GM18870 (cell line): ENCODE data around the gene TRAF6.
"Not testable (repeated sequence)": the region's sequence is repeated elsewhere in the genome, so short reads cannot be mapped to it uniquely, and the experiment has no call there.

Source experiments
- ATAC-seq: cut with Tn5 transposase; IDR thresholded peaks from one replicate; pipeline ENCODE4 v1.9.1; 2021; ENCODE audit warnings: moderate library complexity; ENCODE audit not compliant: unreplicated experiment

TRAF6 gene

DNA sequence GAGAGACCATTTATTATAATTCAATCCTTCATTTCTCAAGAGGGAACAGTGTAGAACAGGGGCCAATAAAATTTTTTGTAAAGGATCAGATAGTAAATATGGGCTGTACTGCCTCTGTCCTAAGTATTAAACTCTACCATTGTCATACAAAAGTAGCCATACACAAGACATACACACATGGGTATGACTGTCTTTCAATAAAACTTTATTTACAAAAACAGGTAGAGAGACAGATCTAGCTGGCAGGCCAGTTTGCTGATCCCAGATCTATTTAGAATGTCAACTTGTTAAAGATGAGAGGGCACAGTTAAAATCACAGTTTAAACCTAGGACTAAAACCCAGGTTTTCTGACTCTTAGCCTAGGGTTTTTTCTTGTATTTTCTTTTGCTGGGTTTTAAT lies 16.7 kb downstream of the TRAF6 start:
- no peak for ATAC-seq

DNA sequence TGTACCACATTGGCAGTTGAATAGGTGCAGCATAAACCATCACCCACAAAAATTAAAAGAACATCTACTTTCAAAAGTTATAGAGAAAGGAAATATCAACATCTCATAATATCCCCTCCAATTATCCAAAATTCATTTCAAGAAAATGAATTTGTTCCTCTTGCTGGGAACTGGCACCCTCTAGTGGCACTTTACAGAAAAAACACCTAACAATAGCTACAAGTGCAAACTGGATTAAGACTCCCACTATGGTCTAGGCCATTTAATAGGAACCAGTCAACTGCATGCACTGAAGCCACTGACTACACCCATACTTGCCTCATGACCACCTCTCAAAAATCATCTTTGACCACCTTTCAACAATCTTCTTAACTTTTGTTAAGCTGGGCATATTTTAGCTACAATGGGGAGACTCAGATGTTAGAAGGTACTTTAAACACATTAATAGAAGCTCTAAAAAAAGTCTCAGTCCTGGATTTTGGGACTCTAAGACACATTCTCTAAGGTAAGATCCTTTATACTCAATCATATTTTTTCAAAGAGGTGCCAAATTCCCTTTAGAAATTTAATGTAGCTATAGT lies 17.3 kb downstream of the TRAF6 start:
- no peak for ATAC-seq

DNA sequence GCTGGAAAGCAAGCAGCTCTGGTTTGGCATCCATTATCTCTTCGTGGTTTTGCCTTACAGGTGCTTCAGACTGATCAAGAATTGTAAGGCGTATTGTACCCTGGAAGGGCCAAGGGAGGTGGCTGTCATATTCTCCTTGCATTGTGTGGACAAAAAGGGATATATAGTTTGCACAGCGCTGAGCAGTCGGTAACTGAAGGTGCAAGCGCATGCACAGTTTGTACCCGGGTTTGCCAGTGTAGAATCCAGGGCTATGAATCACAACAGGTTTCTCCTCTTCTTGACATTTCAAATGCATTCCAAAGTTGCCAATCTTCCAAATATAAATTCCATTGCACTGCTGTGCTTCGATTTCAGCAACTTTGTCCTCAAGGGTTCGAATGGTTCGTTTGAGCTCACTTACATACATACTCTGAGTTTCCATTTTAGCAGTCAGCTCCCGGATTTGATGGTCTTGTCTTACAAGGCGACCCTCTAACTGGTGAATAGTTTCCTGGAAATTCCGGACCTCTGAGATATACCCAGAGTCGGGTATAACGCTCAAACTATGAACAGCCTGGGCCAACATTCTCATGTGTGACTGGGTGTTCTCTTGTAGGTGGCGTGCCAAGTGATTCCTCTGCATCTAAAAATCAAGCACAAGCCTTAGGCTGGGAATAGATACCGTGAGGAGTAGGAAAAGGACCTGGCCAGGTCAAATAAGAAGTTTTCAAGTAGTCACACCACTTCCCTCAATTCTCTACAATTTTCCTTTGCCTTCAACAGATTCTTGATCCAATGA lies 19.9 kb downstream of the TRAF6 start:
- no peak for ATAC-seq

DNA sequence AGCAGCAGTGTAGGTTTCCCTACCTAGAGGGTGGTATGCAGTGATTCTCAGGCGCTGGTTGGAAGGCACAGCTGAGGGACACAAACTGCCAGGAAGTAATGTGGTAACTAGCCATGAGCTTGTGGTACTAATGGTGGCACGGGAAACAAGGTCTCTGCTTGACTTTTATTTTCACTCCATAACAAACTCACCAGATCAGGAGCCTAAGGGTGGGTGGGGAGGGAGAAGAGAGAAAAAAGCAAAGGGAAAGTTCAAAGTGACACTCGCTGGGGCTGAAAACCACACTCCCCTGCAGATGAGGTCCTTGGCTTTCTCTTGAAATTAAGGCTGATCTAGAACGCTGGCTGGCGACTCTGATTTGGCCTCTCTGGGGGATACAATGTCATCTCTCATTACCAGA lies 22.0 kb downstream of the TRAF6 start:
- no peak for ATAC-seq

DNA sequence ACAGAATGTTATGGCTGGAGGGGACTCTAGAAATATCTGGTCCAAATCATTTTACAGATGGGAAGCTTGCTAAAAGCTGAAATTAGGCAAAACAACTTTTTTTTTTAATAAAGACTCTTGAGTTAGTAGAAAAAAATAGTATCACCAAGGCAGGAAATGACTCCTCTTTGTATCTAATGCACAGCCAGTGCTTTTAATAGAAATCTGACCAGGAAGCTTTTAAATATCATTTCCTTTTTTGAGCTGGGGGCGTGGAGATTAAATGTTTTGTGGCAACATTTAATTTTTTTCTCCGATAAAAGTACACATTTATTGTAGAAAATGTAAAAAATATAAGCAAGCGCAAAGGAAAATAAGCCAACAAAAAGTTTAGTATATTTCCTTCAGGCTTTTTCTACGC lies 22.5 kb downstream of the TRAF6 start:
- no peak for ATAC-seq

DNA sequence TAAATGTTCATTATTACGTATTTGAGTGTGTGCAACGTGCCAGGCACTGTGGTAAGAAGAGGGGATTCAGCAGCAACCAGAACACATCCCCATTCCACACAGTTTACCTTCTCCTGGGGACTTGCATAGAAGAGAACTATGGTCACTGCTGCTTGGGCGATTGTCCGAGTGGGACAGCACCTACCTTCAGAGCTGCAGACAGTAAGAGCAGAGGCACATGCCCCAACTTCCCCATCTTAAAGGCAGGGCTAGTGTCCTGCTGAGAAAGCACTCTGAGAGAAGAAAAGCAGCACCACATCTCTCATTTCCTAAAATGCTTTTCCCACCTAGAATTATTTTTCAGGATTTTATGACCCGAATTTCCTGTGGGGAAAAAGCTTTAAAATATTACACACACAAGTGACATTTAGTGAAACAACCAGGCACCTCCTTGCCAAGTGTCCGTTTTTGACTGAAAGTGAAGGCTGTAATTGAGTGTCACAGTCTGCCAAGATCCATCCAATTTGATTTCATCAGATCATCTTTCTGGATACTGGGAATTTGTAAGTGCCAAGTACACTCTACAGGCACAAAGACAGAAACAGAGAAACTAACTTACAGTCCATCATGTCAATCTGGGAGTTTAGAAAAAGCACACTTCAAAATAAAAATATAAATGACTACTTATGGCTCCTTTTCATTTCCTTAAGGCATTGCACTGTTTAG lies 24.6 kb downstream of the TRAF6 start:
- ATAC-seq = no peak

DNA sequence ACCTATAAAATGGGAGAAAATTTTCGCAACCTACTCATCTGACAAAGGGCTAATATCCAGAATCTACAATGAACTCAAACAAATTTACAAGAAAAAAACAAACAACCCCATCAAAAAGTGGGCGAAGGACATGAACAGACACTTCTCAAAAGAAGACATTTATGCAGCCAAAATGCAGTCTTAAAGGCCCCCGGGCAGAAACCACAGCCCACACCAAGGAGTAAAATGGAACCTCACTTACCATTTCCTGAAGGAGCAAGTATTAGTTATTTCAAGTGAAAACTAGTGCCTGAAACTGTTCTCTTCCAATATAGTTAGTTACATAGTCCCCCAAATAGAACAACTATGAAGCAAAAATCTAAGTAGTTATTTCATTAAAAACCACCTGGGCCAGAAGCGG lies 27.0 kb downstream of the TRAF6 start:
- ATAC-seq = not testable (repeated sequence)

DNA sequence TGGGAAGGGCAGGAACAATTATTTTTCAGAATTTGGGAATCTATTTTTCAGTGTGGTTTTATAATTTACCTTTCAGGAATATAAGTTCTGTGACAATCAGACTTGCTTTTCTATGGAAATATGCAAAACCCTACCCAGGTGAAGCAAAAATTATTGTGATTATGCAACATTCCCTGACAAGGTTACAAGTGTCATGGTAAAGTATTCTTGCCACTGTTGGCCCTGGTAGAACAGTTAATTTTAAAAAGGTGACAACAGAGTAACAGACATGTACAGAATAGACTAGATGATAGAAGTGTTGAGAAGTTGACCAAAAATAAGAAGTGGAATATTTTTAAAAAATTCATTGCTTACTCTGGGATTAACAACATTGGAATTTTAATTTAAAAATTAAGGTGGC lies 29.2 kb downstream of the TRAF6 start:
- ATAC-seq = no peak

DNA sequence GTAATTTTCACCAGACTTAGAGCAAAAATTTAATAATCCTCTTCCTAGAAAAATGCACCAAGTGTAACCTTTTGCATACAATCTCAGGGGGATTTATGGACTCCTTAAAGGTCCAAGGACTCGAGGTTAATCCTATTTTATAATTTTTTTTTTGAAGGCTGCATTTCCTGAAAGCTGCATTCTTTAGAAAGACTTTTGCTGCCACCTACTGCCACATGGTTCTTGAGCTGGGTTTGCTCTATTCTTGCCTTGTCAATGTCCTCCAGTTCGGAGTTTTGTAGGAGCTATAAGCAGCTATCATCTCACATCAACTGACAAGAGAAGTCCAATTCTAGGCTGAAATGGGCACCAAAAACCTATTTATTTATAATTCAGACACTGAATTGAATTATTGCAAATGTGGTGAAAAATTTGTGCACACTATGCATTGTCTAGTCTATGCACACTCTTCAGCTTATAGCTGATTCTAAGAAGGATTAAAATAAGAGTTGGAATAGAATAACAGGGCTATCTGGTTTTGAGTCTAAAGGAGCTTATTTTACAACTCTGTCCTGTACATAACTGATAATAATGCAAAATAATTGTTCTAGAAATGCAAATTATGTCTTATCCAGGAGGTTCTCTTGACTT lies 31.3 kb downstream of the TRAF6 start:
- ATAC-seq = no peak

DNA sequence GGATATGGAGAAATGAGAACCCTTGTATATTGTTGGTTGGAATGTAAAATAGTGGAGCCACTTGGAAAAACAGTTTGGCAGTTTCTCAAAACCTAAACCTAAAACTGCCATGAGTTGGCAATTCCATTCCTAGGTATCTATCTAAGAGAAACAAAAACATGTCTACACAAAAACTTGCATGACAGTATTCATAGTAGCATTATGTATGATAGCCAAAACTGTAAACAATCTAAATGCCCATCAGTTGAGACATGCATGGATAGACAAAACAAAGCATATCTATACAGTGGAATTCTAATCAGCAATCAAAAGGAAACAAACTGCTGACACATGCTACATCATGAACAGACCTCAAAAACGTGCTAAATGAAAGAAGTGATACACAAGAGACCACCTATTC lies 34.9 kb downstream of the TRAF6 start:
- no peak for ATAC-seq

DNA sequence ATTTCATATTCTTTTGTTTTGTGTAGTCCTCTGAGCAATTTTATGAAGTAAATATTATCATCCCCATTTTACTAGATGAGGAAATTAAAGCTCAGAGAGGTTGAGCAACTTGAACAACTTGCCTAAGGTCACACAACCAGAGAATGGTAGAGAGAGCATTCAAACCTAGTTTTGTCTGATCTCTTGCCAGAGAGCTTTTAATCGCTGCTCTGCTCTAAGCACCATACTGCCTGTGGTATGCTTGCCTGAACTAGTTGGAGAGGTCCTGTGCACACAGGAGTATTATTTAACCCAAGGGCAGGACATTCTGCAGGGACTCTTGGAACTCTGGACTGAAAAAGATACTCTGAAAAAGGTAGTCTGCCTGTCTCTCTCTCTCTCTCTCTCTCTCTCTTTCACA lies 38.5 kb downstream of the TRAF6 start:
- no peak for ATAC-seq

DNA sequence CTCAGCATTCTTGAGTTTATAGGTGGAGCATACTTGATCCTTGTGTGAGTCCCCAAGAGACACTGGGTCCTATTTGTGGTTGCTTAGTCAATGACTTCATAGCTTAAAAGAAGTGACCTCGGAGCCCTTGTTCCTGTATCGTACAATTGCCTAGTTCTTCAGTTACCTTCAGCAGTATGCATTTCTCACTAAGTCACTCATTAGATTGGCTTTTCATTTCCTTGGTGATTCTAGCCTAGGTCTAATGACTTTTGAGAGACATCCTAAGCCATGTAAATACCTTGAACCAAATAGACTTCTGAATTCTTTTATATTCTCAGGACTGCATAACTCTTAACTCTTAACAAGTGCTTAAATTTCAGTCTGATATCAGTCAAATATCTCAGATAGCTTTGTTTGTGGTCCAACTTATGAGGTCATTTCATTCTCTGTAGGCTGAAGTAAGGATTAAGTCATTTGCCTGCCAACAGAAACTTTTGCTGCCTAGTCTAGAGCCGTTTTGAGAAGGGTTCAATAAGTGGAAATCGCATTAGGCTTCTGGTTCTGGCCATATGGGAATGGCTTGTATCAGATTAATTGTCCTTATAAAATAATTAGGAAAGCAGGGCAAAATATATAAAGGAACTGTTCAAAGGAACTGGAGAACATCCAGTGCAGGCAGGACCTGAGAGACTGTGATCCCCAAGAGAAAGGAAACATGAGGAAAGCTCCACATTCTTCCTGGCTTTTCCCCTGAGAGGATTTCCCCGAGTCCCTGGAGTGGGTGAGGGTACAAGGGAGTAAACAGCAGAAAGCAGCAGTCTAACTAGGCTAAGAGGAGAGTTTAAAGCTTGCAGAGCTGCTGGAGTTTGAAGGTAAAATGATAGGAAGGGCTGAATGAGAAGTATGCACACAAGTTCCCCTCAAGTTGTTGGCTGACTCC lies 39.9 kb downstream of the TRAF6 start:
- ATAC-seq = no peak

DNA sequence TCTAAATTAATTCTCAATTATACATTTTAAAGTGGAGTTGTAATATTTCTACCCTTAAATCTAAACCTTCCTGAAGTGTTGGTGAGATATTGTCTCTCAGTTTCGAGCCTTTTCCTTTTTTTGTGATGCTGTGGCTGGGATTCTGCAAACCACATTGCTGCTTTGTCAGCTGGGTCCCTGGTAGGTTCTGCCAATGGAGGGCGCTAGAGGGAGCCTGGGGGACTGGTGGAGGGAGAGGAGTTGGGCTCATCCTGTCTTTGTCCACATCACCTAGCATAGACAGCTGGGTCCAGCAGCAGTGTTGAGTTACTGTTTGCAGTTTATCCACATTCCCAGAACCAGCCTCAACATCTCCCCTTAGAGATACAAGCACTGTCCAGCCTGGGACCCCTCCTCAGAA lies 41.0 kb downstream of the TRAF6 start:
- ATAC-seq = no peak

DNA sequence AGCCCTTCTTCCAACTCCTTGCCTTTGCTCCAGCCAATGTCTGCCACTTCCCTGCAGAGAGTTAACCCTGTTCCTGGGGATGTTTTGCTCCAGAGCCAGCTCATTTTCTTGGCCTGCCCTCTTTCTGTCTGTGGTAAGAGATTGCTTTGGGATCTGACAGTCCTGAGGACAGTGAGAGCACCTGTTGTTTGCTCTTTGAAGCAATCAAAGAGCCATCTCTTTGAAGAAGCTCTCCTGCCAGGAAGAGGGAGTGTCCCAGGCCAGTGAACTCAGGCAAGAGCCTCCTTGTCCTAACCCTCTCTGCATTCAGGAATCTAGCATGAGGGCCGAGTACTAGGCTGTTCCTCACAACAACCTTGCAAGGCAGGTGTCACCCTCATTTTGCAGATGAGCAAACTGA lies 42.2 kb downstream of the TRAF6 start:
- ATAC-seq = no peak

DNA sequence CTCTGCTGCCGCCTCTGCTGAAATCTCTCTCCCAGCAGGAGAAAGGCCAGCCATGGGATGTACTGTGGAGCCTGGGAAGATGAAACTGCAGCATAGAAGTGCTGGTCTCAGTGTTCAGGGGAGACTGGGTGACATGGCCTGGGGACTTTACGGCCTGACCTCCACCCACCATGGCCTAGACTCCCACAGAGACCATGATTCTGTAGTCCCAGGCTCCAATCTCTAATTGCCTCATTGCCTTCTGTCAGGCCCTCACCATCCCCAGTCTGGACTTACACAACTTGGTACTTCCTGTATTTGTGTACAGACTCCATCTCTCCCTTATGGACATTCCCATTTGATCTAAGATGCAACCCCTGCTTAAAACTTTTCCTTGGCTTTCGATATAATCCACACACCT lies 43.1 kb downstream of the TRAF6 start:
- no peak for ATAC-seq

DNA sequence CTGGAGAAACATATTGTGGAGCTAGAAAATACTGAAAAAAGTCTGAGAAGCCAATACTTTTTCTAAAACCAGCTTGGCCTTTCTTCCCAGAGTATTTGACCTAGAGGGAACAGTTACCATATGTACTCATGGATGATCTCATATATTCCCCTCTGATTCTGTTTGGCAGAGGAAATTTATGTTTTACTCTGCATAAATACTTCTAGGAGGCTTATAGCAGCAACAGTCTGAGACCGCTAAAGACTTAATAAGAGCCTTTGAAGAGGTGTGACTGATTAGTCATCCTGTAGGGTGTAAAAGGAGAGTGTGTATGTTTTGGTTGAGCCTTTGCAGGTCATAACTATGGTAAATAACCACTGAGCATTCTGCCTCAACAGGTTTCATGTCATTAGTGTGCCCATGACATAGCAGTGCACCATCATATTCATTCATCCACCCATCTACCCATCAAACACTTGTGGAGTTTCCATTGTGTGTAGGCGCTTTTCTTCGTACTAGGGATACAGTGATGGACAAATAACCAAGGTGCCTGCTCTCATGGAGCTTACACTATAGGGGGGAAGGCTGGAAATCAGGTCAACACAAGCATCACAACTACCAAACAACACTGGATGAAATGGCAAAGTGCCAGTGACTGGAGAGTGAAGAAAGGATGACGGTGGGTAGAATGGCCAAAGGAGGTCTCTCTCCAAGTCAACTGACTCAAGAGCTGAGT lies 44.5 kb downstream of the TRAF6 start:
- ATAC-seq = no peak

DNA sequence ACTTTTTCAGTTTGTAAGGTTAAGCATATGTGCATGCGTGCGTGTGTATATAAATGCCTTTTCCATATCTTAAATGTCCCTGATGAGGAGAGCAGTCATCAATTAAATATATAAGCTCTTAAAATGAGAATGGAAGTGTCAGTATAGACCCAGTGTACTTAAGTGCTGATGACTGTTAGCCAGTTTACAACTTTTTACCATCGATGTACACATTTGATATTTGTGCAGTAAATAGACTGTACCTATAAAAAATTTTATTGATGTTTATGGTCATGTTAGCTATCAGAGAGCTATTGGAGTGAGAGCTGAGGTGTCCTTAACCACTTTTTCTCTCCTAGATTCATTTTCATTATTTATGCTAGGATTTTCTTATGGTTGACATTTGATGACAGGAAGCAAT lies 45.4 kb downstream of the TRAF6 start:
- no peak for ATAC-seq

DNA sequence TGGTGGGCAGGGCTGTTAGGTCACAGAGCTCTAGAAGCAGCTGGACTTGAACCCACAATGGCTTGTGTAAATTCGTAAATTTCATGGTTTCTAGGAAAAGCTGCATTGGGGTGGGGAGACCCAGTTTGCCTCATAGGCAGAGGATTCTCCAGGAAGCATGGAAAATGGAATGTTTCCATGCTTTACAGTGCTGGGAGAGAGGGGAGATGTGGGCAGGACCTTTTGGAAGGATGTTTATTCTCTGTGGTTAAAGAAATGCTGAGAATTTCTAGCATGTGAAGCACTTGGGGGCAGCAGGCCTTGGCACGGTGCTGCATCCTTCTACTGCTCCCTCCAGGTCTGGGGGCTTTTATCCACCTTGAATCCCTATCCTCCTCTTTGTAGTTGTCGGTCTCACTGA lies 46.3 kb downstream of the TRAF6 start:
- no peak for ATAC-seq

DNA sequence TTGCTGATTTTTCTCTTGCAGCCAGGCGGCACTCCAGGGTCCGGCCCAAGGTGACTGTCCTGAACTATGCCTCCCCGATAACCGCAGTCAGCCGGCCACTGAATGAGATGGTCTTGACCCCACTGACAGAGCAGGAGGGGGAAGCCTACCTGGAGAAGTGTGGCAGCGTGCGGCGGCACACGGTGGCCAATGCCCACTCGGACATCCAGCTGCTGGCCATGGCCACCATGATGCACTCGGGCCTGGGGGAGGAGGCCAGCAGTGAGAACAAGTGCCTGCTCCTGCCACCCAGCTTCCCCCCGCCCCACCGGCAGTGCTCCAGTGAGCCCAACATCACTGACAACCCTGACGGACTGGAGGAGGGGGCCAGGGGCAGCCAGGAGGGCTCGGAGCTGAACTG lies 47.8 kb downstream of the TRAF6 start:
- ATAC-seq = no peak

DNA sequence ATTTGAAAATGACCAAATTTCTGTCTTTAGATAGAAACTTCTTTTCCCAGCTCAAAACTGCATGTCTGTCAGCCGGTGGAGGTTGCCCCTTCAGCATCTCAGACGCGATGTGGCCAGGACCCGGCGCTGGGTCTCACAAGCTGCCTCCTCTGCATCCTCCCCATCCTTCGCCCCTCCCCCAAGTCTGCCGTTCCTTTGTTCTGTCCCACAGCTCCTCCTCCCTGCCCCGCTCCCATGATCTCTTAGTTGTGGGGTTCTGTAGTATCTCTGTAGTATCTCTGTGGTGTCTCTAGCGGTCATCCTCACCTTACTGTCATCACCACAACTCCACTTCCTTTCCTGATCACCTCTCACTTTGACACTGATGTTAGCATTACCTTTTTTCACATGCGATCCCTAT lies 49.9 kb downstream of the TRAF6 start:
- ATAC-seq = no peak
